HG02938 (cell line): Measurements from ENCODE around the gene LOXHD1.

ENCODE experiments used
- ATAC-seq: cut with Tn5 transposase; IDR thresholded peaks from one replicate; pipeline ENCODE4 v1.9.1; 2021; ENCODE audit warnings: mild to moderate bottlenecking, moderate library complexity; ENCODE audit not compliant: unreplicated experiment

LOXHD1 gene

GRCh38 chr18:46676182-46676835 lies 19.3 kb upstream of the LOXHD1 start:
- no peak for ATAC-seq

- no peak for ATAC-seq
These were observed 18.1 kb upstream of the LOXHD1 start for GRCh38 chr18:46675112-46675511.

GRCh38 chr18:46672062-46672970 lies 15.3 kb upstream of the LOXHD1 start:
- ATAC-seq = no peak

- ATAC-seq = no peak
These were observed 11.7 kb upstream of the LOXHD1 start for GRCh38 chr18:46668694-46669093.

GRCh38 chr18:46668135-46668534 lies 11.1 kb upstream of the LOXHD1 start:
- no peak for ATAC-seq

- ATAC-seq = no peak
These were observed 6.5 kb upstream of the LOXHD1 start for GRCh38 chr18:46663539-46663938.

GRCh38 chr18:46660957-46661749 lies 4.1 kb upstream of the LOXHD1 start:
- no peak for ATAC-seq

- ATAC-seq = no peak
These were observed 2.5 kb upstream of the LOXHD1 start for GRCh38 chr18:46659484-46659883.

GRCh38 chr18:46656326-46657114 lies 500 bp downstream of the LOXHD1 start:
- no peak for ATAC-seq

GRCh38 chr18:46652372-46652771 lies 4.6 kb downstream of the LOXHD1 start:
- ATAC-seq = no peak

GRCh38 chr18:46650681-46651080 lies 6.3 kb downstream of the LOXHD1 start:
- ATAC-seq = no peak

- no peak for ATAC-seq
These were observed 7.8 kb downstream of the LOXHD1 start for GRCh38 chr18:46649071-46649862.

- no peak for ATAC-seq
These were observed 10.6 kb downstream of the LOXHD1 start for GRCh38 chr18:46646468-46646867.

- ATAC-seq = no peak
These were observed 14.5 kb downstream of the LOXHD1 start for GRCh38 chr18:46642561-46642960.

GRCh38 chr18:46641917-46642316 lies 15.1 kb downstream of the LOXHD1 start:
- ATAC-seq = no peak

- ATAC-seq = no peak
These were observed 17.6 kb downstream of the LOXHD1 start for GRCh38 chr18:46639386-46639785.

GRCh38 chr18:46636040-46636630 lies 20.9 kb downstream of the LOXHD1 start:
- ATAC-seq = no peak

- ATAC-seq = no peak
These were observed 24.5 kb downstream of the LOXHD1 start for GRCh38 chr18:46632401-46633071.

- no peak for ATAC-seq
These were observed 26.0 kb downstream of the LOXHD1 start for GRCh38 chr18:46630991-46631390.
